ENCODE measurements around the gene IFITM10. TPM values are rescaled to one million over a fixed set of nuclear protein-coding genes. Genes with fewer than 3 reads are reported as not detected.
"Not testable (repeated sequence)": the region's sequence is repeated elsewhere in the genome, so short reads cannot be mapped to it uniquely, and the experiment has no call there.

Gene IFITM10
- total RNA-seq, 1 experiment from 2014 or later = 2.0 TPM

DNA sequence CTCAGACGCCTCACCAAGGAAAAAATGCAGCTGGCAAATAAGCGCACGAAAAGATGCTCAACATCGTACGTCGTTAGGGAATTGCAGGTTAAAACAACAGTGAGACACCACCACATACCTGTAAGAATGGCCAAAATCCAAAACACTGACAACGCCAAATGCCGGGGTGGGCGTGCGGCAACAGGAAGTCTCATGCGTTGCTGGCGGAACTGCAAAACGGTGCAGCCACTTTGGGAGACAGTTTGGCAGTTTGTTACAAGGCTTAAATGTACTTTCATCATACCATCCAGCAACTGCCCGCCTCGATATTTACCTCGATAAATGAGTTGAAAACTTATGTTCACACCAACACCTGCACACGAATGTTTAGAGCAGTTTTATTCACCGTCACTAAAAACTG, 20.9 kb upstream of the IFITM10 start:
- peaks cover 6% of the 10 kb centered on the region for H3K36me3 Mint-ChIP-seq (ENCODE audit: insufficient read depth, unreplicated experiment)
- intact Hi-C loops (cut with micrococcal nuclease) = no loop called here
- H3K27ac Mint-ChIP-seq (ENCODE audit: low read depth, unreplicated experiment) = no peak overlapping the region
- no peaks in the 10 kb centered on the region for H3K27me3 Mint-ChIP-seq (ENCODE audit: insufficient read depth, unreplicated experiment)
- TF ChIP-seq, protein P1, sequence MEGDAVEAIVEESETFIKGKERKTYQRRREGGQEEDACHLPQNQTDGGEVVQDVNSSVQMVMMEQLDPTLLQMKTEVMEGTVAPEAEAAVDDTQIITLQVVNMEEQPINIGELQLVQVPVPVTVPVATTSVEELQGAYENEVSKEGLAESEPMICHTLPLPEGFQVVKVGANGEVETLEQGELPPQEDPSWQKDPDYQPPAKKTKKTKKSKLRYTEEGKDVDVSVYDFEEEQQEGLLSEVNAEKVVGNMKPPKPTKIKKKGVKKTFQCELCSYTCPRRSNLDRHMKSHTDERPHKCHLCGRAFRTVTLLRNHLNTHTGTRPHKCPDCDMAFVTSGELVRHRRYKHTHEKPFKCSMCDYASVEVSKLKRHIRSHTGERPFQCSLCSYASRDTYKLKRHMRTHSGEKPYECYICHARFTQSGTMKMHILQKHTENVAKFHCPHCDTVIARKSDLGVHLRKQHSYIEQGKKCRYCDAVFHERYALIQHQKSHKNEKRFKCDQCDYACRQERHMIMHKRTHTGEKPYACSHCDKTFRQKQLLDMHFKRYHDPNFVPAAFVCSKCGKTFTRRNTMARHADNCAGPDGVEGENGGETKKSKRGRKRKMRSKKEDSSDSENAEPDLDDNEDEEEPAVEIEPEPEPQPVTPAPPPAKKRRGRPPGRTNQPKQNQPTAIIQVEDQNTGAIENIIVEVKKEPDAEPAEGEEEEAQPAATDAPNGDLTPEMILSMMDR (IDR thresholded peaks at IDR 0.05; ENCODE audit: unreplicated experiment) = no peak
- ChIA-PET CTCF (interaction anchor here (0.9 to 1.5 kb wide), 3 partner anchors 14 to 62 kb away, joined by 3 to 5 read pairs (median 3); no protein-coding TSS in a partner anchor), POLR2A (interaction anchor here (0.7 to 4.2 kb wide), 11 partner anchors 7 to 322 kb away, joined by 3 to 54 read pairs (median 4); partner anchors contain the start of genes CTSD and SYT8)
- no TSS peak for BruUV-seq (replicated peaks)
- H3K9me3 Mint-ChIP-seq (ENCODE audit: unreplicated experiment) = no peaks in the 10 kb centered on the region
- no peak for DNase-seq (ENCODE audit: unreplicated experiment)
- no peak overlapping the region for H3K4me3 Mint-ChIP-seq (ENCODE audit: unreplicated experiment)
- peaks cover 39% of the 10 kb centered on the region for H3K4me1 Mint-ChIP-seq (ENCODE audit: insufficient read depth, unreplicated experiment)

GRCh38 chr11:1770528-1770927, 20.1 kb upstream of the IFITM10 start:
- Mint-ChIP-seq H3K27ac (ENCODE audit: low read depth, unreplicated experiment) (peak overlapping the region; percentile 44), H3K4me1 (ENCODE audit: insufficient read depth, unreplicated experiment) (peaks cover 39% of the 10 kb centered on the region), H3K9me3 (ENCODE audit: unreplicated experiment) (no peaks in the 10 kb centered on the region), H3K27me3 (ENCODE audit: insufficient read depth, unreplicated experiment) (no peaks in the 10 kb centered on the region), H3K36me3 (ENCODE audit: insufficient read depth, unreplicated experiment) (peaks cover 6% of the 10 kb centered on the region), H3K4me3 (ENCODE audit: unreplicated experiment) (peak overlapping the region; percentile 17)
- BruUV-seq (replicated peaks) = no TSS peak
- ChIA-PET POLR2A (interaction anchor here (4.2 kb wide), 1 partner anchor 63 kb away, joined by 54 read pairs; the partner anchor contains the start of gene SYT8), CTCF (interaction anchor here (1.7 kb wide), 1 partner anchor 63 kb away, joined by 14 read pairs; no protein-coding TSS in a partner anchor)
- DNase-seq (ENCODE audit: unreplicated experiment) = no peak
- TF ChIP-seq, protein P1 (IDR thresholded peaks at IDR 0.05; ENCODE audit: unreplicated experiment) = no peak
- intact Hi-C loops (cut with micrococcal nuclease) = no loop called here

DNA sequence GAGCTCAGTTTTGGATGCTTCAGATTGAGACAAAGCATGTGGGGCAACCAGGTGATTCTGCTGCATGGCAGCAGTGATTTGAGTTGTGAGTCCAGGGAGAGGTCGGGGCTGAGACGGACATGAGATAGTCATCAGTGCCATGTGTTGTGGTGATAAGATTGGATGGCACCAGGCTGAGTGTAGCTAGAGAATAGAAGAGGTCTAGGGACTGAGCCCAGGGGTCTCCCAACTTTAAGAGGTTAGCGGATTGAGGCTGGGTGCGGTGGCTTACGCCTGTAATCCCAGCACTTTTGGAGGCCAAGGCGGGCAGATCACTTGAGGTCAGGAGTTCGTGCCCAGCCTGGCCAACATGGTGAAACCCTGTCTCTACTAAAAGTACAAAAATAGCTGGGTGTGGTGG, 19.7 kb upstream of the IFITM10 start:
- H3K9me3 Mint-ChIP-seq (ENCODE audit: unreplicated experiment) = no peaks in the 10 kb centered on the region
- POLR2A ChIA-PET = interaction anchor here (1.3 to 4.2 kb wide), 2 partner anchors 22 to 64 kb away, joined by 3 to 54 read pairs; partner anchors contain the start of gene SYT8
- peaks cover 39% of the 10 kb centered on the region for H3K4me1 Mint-ChIP-seq (ENCODE audit: insufficient read depth, unreplicated experiment)
- TF ChIP-seq, protein P1 (IDR thresholded peaks at IDR 0.05; ENCODE audit: unreplicated experiment) = no peak
- no peak for DNase-seq (ENCODE audit: unreplicated experiment)
- BruUV-seq (replicated peaks) = no TSS peak
- peak overlapping the region; percentile 44 for H3K27ac Mint-ChIP-seq (ENCODE audit: low read depth, unreplicated experiment)
- H3K4me3 Mint-ChIP-seq (ENCODE audit: unreplicated experiment) = peak overlapping the region; percentile 17
- H3K36me3 Mint-ChIP-seq (ENCODE audit: insufficient read depth, unreplicated experiment) = peaks cover 6% of the 10 kb centered on the region
- CTCF ChIA-PET = interaction anchor here (1.7 kb wide), 1 partner anchor 63 kb away, joined by 14 read pairs; no protein-coding TSS in a partner anchor
- no peaks in the 10 kb centered on the region for H3K27me3 Mint-ChIP-seq (ENCODE audit: insufficient read depth, unreplicated experiment)
- intact Hi-C loops (cut with micrococcal nuclease) = no loop called here

GRCh38 chr11:1769304-1769936, 19.0 kb upstream of the IFITM10 start:
- intact Hi-C loops (cut with micrococcal nuclease); H3K36me3 Mint-ChIP-seq (ENCODE audit: insufficient read depth, unreplicated experiment); DNase-seq (ENCODE audit: unreplicated experiment); H3K27ac Mint-ChIP-seq (ENCODE audit: low read depth, unreplicated experiment); BruUV-seq (replicated peaks); H3K4me3 Mint-ChIP-seq (ENCODE audit: unreplicated experiment); H3K27me3 Mint-ChIP-seq (ENCODE audit: insufficient read depth, unreplicated experiment); H3K9me3 Mint-ChIP-seq (ENCODE audit: unreplicated experiment): not testable (repeated sequence)
- ChIA-PET POLR2A (interaction anchor here (1.0 to 1.3 kb wide), 3 partner anchors 20 to 59 kb away, joined by 3 to 4 read pairs (median 3); no protein-coding TSS in a partner anchor), CTCF (interaction anchor here (0.6 to 1.7 kb wide), 2 partner anchors 64 to 253 kb away, joined by 3 to 14 read pairs; no protein-coding TSS in a partner anchor)
- H3K4me1 Mint-ChIP-seq (ENCODE audit: insufficient read depth, unreplicated experiment) = peaks cover 39% of the 10 kb centered on the region
